ENCODE data around the gene ST3GAL5. TPM values are rescaled to one million over a fixed set of nuclear protein-coding genes. Genes with fewer than 3 reads are reported as not detected.

The ST3GAL5 gene
- total RNA-seq, 4 donors from 2014 or later = 139 to 199 (median 156) TPM

DNA sequence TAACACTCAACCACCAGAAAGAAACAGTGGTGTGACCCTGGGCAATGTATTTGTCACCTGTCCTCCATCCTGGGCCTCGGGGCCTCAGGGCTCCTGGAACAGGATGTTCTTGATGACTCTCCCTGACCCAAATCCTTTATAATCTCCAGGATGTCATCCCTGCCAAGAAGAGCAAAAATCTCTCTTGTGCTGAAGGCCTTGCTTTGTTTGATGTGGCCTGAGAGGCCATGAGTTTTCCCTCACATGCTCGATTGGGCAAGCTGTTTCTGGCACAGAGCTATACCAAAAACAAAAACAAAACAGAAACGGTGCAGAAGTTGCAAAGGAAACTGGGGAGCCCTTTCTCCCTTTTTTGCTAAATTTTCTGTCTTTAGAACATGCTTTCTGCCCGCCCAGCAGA, 35.7 kb upstream of the ST3GAL5 start:
- Histone ChIP-seq H3K4me1 (peaks cover 34 to 56% of the 10 kb centered on the region in 2 donors), H3K4me3 (replicated peaks in 1 of 3) (no peak overlapping the region), H3K27me3 (no peaks in the 10 kb centered on the region), H3K36me3 (no peaks in the 10 kb centered on the region), H3K27ac (peak overlapping the region; percentile 79 to 89 (median 88)), H3K9me3 (no peaks in the 10 kb centered on the region)
- intact Hi-C loops (cut with DNase I) = no loop called here
- TF ChIP-seq POLR2A (IDR thresholded peaks at IDR 0.05) = no peak
- TF ChIP-seq, protein P1, sequence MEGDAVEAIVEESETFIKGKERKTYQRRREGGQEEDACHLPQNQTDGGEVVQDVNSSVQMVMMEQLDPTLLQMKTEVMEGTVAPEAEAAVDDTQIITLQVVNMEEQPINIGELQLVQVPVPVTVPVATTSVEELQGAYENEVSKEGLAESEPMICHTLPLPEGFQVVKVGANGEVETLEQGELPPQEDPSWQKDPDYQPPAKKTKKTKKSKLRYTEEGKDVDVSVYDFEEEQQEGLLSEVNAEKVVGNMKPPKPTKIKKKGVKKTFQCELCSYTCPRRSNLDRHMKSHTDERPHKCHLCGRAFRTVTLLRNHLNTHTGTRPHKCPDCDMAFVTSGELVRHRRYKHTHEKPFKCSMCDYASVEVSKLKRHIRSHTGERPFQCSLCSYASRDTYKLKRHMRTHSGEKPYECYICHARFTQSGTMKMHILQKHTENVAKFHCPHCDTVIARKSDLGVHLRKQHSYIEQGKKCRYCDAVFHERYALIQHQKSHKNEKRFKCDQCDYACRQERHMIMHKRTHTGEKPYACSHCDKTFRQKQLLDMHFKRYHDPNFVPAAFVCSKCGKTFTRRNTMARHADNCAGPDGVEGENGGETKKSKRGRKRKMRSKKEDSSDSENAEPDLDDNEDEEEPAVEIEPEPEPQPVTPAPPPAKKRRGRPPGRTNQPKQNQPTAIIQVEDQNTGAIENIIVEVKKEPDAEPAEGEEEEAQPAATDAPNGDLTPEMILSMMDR (IDR thresholded peaks at IDR 0.05) = no peak
- 19 to 20% methylated on average over 4 of the region's 4 CpGs for WGBS, 2 donors
- peak; percentile 69 to 73 for DNase-seq

- H3K36me3 ChIP-seq = peaks cover 0 to 4% of the 10 kb centered on the region in 2 donors
- H3K27ac ChIP-seq = peak overlapping the region in 2 of 3 donors; percentile 54 to 75
- no peak for DNase-seq
- H3K4me1 ChIP-seq = peaks cover 29 to 51% of the 10 kb centered on the region in 2 donors
- intact Hi-C loops (cut with DNase I) = no loop called here
- no peak overlapping the region for H3K4me3 ChIP-seq (replicated peaks in 1 of 3)
- 81 to 88% methylated on average over 3 of the region's 3 CpGs for WGBS, 2 donors
- no peaks in the 10 kb centered on the region for H3K27me3 ChIP-seq
- H3K9me3 ChIP-seq = no peaks in the 10 kb centered on the region
- no peak for TF ChIP-seq POLR2A (IDR thresholded peaks at IDR 0.05)
- TF ChIP-seq, protein P1 (IDR thresholded peaks at IDR 0.05) = no peak
Observed at GRCh38 chr2:85922199-85922598, 33.4 kb upstream of the ST3GAL5 start.

DNA sequence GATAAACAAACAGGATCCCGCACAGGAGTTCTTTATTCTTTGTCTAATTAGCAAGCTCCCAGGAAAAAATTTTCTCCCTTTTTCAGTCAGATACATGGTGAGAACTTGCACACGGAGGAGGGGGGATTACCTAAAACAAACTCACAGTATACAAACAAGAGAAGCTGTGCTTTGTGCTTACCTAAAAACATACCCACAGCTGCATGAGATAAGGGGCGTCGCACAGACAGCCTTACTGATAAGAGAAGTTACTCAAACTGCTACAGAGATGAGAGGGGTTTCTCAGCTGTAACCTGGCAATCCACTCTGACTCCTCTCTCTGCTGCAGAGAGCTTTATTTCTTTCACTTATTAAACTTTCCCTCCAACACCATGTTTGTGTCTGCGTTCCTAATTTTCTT, 32.9 kb upstream of the ST3GAL5 start:
- 81 to 83% methylated on average over 5 of the region's 5 CpGs for WGBS, 2 donors
- intact Hi-C loops (cut with DNase I) = no loop called here
- DNase-seq = no peak
- Histone ChIP-seq H3K4me3 (replicated peaks in 1 of 3) (no peak overlapping the region), H3K9me3 (no peaks in the 10 kb centered on the region), H3K27ac (peak overlapping the region in 2 of 3 donors; percentile 54 to 75), H3K27me3 (no peaks in the 10 kb centered on the region), H3K36me3 (peaks cover 0 to 4% of the 10 kb centered on the region in 2 donors), H3K4me1 (peaks cover 29 to 49% of the 10 kb centered on the region in 2 donors)
- no peak for TF ChIP-seq POLR2A (IDR thresholded peaks at IDR 0.05)
- TF ChIP-seq, protein P1 (IDR thresholded peaks at IDR 0.05) = no peak

DNA sequence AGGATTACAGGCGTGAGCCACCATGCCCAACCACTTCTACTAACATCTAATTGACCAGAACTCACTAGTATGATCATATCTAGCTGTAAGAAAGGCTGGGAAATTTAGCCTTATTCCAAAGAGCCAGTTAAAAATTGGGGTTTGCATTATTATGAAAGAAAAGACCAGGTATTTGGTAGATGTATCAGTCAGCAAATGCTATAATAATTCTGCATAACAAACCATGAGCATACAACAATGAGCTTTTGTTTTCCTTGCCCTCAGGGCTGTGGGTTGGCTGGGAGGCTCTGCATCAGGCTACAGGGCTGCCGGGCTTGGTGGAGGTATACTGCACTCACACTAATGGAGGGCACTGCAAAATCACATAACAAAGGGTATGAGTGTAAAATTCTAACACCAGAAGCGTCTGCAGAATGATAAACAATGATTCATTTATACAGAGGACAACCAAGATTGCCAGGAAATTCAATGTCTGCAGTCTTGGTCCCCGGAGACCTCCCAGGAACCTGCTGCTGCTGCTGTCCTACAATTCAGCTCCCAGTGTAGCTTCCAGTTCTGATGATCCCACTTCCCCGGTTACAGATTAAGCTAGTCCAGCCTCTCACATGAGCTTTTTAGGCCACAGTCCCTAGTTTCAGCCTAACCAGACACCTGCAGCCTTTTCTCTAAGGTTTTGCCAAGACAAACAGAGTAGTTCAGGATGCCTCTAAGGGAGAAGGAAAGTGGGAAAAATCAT, 32.2 kb upstream of the ST3GAL5 start:
- H3K4me1 ChIP-seq = peaks cover 30 to 47% of the 10 kb centered on the region in 2 donors
- H3K27me3 ChIP-seq = no peaks in the 10 kb centered on the region
- H3K9me3 ChIP-seq = no peaks in the 10 kb centered on the region
- intact Hi-C loops (cut with DNase I) = no loop called here
- peak overlapping the region in 2 of 3 donors; percentile 54 to 75 for H3K27ac ChIP-seq
- H3K36me3 ChIP-seq = peaks cover 0 to 4% of the 10 kb centered on the region in 2 donors
- 66 to 76% methylated on average over 5 of the region's 5 CpGs for WGBS, 2 donors
- DNase-seq = no peak
- H3K4me3 ChIP-seq (replicated peaks in 1 of 3) = no peak overlapping the region
- TF ChIP-seq, protein P1 (IDR thresholded peaks at IDR 0.05) = no peak
- TF ChIP-seq POLR2A (IDR thresholded peaks at IDR 0.05) = no peak
